Fibroblast of skin of right quadriceps (primary cell): ENCODE data around the gene MYPN.
"Not testable (repeated sequence)": the region's sequence is repeated elsewhere in the genome, so short reads cannot be mapped to it uniquely, and the experiment has no call there.

Experiments used
- DNase-seq: peaks from one replicate; pipeline ENCODE4 v3.0.0-alpha.2; 2013

The MYPN gene

GRCh38 chr10:68175949-68176348 is 66.7 kb downstream of the MYPN start:
- no peak for DNase-seq

- no peak for DNase-seq
These were observed 67.5 kb downstream of the MYPN start for GRCh38 chr10:68176797-68177196.

DNA sequence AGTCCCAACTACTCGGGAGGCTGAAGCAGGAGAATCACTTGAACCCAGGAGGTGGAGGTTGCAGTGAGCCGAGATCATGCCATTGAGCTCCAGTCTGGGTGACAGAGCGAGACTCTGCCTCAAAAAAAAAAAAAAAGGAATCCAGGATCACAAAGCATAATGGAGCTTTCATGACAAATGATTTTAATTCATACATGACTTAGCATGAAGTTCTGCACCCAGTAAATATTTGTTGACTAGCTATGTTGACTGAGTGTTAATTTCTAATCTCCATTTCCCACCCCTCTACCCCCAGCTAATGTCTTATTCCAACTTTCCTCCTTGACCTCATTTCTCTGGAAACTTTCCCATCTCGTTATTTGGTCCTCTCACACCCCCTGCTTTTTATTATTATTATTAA is 69.3 kb downstream of the MYPN start:
- DNase-seq, result no peak

DNA sequence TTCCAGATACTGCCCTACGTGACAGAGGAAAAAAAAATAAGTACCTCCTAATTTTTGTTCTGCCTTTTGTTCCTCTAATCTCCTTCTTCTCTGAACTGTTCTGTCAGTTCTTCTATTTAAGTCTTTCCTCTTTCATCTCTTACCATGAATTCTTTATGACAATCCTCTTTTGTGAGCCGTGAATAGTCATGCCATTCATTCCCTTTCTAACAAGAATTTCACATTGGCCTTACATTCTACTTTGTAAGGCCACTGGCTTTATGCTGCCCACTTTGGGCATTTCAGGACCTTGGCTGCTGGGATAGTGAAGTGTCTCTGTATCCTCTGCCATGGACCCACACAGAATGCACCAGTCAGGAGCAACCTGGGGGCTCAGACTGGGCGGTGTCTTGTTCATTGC is 69.7 kb downstream of the MYPN start:
- DNase-seq, result no peak

DNA sequence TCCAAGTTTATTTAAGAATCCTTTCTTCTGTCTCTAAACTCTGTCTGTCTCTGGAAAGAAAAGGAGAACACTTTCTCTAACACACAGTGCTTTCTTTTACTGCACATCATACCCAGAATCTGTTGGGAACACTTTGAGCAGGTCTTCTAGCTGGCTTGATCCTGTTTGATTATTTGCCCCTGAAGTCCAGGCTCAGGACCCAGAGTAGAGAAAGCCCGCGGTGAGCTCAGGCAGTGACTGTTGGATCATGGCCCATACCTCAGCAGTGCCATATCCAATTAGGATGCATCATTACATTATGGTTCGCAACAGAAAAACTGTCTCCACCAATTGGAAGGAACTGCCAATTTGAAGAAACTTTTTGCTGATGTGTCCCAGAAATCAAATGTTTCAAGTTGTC is 71.2 kb downstream of the MYPN start:
- no peak for DNase-seq

GRCh38 chr10:68184546-68184945 is 75.3 kb downstream of the MYPN start:
- DNase-seq, result no peak

DNA sequence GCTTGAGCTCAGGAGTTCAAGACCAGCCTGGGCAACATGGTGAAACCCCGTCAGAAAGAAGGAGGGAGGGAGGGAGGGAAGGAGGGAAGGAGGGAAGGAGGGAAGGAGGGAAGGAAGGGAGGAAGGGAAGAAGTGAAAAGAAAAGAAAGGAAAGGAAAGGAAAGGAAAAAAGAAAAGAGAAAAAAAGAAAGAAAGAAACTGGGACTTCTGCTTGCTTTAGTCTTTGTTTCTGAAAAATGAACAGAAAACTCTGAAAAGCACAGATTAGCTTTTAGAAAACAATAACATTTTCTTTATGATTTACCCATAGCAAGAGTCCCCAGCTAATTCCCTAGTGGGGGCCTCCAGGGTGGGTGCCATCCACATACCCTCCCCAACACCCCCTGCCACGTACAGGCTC is 75.8 kb downstream of the MYPN start:
- DNase-seq, result no peak

DNA sequence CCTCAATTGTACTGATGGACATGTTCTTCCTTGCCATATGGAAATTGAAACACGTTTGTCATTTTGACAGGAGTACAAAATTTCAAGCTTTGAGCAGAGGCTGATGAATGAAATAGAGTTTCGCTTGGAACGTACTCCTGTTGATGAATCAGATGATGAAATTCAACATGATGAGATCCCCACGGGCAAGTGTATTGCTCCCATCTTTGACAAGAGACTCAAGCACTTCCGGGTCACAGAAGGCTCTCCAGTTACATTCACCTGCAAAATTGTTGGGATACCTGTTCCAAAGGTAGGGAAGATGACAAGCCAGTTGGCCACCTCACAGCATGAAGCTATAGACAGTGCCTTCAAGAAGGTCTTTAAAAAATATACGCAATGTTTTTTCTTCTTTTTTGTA is 79.5 kb downstream of the MYPN start:
- DNase-seq, result no peak

GRCh38 chr10:68192113-68192512 is 82.8 kb downstream of the MYPN start:
- peak; percentile 15 for DNase-seq

- no peak for DNase-seq
These were observed 85.0 kb downstream of the MYPN start for GRCh38 chr10:68194290-68194689.

GRCh38 chr10:68195776-68196175 is 86.5 kb downstream of the MYPN start:
- DNase-seq, result not testable (repeated sequence)

GRCh38 chr10:68196701-68197100 is 87.4 kb downstream of the MYPN start:
- no peak for DNase-seq

DNA sequence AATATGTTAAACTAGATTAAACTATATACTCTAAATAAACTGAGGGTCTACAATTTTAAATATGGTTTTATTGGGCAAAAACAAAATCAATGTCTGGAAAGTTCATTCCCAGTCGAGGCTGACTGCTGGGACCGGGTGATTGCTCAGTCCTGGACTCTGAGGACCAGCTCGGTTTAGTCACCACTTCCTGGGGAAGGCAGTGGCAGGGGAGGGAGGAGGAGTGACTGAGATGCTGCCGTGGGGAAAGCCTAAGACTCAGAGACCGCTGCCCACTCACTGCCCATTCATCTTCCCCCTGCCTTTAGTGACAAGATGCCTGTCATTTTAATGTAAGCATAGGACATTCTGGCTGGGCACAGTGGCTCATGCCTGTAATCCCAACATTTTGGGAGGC is 93.7 kb downstream of the MYPN start:
- DNase-seq, result peak; percentile 58

DNA sequence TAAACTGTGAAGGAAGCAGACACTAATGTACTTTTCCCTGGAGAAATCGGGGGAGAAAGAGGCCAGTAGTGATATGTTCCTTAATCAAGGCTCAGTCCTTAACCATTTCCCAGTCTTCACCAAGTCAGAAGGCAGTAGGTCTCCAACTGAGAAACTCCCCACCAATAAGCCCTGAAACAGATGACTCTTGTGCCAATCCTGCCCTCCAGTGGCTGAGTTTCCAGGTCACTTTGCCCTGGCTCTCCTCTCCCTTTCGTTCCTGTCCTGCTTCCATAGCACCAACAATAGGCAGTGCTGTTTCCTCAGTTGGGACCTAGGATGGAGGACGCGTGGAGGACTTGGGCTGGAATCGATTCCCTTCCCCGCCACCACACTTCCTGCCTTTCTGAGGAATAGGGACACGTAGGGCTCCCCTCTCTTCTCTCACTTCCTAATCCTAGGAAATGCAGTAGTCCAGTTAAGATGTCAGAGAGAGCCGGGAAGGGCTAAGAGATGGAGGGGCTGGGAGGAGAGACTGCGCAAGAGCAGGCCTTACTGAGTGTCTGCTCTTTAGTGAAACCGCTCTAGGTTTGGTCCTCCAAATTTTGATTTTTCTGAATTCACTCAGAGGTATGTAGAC is 99.2 kb downstream of the MYPN start:
- DNase-seq, result peak; percentile 67

- DNase-seq, result no peak
These were observed 102.4 kb downstream of the MYPN start for GRCh38 chr10:68211669-68212068.

DNA sequence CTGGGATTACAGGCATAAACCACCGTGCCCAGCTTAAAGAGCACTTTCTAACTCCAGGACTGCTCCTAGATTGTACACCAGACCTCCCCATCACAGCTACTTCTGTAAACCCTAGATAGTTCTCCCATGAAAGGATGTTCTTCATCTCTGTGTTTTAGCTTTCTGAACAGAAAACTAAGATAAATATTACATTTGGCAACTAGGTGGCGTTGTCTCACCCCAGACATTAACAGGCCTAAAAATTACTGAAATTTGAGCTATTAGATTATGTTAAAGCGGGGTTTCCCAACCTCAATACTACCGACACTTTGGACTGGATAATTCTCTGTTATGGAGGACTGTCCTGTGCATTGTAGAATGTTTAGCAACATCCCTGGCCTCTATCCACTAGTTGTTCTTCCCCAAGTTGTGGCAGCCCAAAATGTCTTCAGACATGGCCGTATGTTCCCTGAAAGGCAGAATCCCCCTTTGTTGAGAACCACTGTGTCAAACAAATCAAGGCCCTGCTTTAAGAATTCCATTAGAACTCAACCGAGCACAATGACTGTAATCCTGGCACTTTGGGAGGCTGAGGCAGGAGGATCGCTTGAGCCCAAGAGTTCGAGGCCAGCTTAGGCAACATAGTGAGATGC is 103.5 kb downstream of the MYPN start:
- DNase-seq, result peak; percentile 42

- DNase-seq, result no peak
These were observed 109.5 kb downstream of the MYPN start for GRCh38 chr10:68218786-68219185.

GRCh38 chr10:68221196-68221595 is 111.9 kb downstream of the MYPN start:
- DNase-seq, result peak; percentile 7

DNA sequence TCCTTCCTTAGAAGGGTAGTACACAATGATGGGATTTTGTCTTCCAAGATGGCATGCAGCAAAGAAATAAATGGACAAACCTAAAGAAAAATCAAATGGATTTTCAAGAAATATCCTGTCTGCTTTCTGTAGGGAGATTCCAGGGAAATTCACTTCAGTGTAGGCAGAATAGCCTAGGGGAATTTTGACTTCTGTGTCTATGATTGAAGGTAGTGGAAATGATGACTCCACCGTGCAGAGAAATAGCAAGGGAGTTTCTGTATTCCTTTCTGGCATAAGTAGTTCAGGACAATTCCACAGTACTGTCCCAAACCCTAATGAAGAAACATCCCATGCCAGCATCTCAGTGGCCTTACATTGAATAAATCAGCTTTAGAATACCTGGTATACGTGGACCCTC is 113.1 kb downstream of the MYPN start:
- DNase-seq, result no peak

GRCh38 chr10:68223535-68224165 is 114.4 kb downstream of the MYPN start:
- DNase-seq, result no peak

- DNase-seq, result peak; percentile 5
These were observed 115.5 kb downstream of the MYPN start for GRCh38 chr10:68224810-68225209.

DNA sequence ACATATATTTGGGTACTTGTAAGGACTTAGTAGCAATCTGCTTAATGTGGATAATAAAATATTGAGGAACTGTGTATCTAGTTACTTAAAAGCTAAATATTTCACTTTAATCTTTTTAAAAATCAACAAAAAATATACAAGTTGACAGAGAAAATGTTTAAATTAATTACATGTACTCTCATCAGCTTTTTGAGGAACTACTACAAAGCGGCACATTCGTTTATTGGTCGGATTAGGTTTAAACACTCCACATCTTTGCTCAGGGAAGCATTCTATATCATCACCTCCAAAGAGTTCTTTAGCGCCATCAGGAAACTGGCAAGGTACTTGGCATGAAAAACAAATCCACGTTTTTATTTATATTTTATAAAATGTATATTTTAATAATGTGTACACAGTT is 121.0 kb downstream of the MYPN start:
- DNase-seq, result no peak

GRCh38 chr10:68231106-68231816 is 122.0 kb downstream of the MYPN start:
- peak; percentile 62 for DNase-seq

GRCh38 chr10:68231817-68232251 is 122.5 kb downstream of the MYPN start, which contains the start of gene ATOH7:
ATOH7 (minus strand) TSS chr10:68232113; CDS start chr10:68231677, 436 bp downstream.
- no peak for DNase-seq
